Measurements from ENCODE around the gene CLMP. TPM values are rescaled to one million over a fixed set of nuclear protein-coding genes. Genes with fewer than 3 reads are reported as not detected.

The CLMP gene
- total and polyA plus RNA-seq, 4 donors = 0.12 to 1.3 (median 0.35) TPM

GRCh38 chr11:123169821-123170220, 25.2 kb downstream of the CLMP start (continued):
- TF ChIP-seq REST (IDR thresholded peaks at IDR 0.05) = no peak
- TF ChIP-seq JUND (IDR thresholded peaks at IDR 0.05) = no peak
- TF ChIP-seq NR2F2 (IDR thresholded peaks at IDR 0.05) = no peak
- no peak for TF ChIP-seq EGR1 (IDR thresholded peaks at IDR 0.05; ENCODE audit: low read depth in 2 of 2)
- TF ChIP-seq GABPA (IDR thresholded peaks at IDR 0.05 in 1 of 2, conservative IDR thresholded peaks at IDR 0.05 in 1 of 2) = no peak

- no peaks in the 10 kb centered on the region for H3K9me3 ChIP-seq (ENCODE audit: control insufficient read depth in 4 of 4, low read length in 3 of 4)
- no peaks in the 10 kb centered on the region for H3K27me3 ChIP-seq (ENCODE audit: control insufficient read depth in 4 of 4, insufficient read depth in 4 of 4, low read length in 3 of 4)
- no peaks in the 10 kb centered on the region for H3K4me1 ChIP-seq (ENCODE audit: control insufficient read depth in 4 of 4, insufficient read depth in 4 of 4, low read length in 3 of 4)
- WGBS = 91% methylated on average over 3 of the region's 3 CpGs
- no peak for DNase-seq (ENCODE audit: low spot score)
- no peak overlapping the region for H3K4me3 ChIP-seq (ENCODE audit: low read depth in 1 of 3, low read length in 3 of 3)
- no peak overlapping the region for H3K27ac ChIP-seq (ENCODE audit: low read depth in 1 of 2, low read length in 2 of 2)
- H3K9ac ChIP-seq (ENCODE audit: low read depth in 1 of 2, low read length in 2 of 2) = no peak overlapping the region
- H3K36me3 ChIP-seq (ENCODE audit: control insufficient read depth in 4 of 4, insufficient read depth in 3 of 4, low read depth in 1 of 4, low read length in 3 of 4) = no peaks in the 10 kb centered on the region
- TF ChIP-seq HNF4A (conservative IDR thresholded peaks at IDR 0.05) = no peak
- TF ChIP-seq TAF1 (conservative IDR thresholded peaks at IDR 0.05) = no peak
- no peak for TF ChIP-seq YY1 (IDR thresholded peaks at IDR 0.05)
- no peak for TF ChIP-seq SP1 (IDR thresholded peaks at IDR 0.05)
- no peak for TF ChIP-seq EGR1 (IDR thresholded peaks at IDR 0.05; ENCODE audit: low read depth in 2 of 2)
- TF ChIP-seq GABPA (IDR thresholded peaks at IDR 0.05 in 1 of 2, conservative IDR thresholded peaks at IDR 0.05 in 1 of 2) = no peak
- TF ChIP-seq NR2F2 (IDR thresholded peaks at IDR 0.05) = no peak
- TF ChIP-seq ZBTB33 (IDR thresholded peaks at IDR 0.05) = no peak
- TF ChIP-seq CTCF (IDR thresholded peaks at IDR 0.05; ENCODE audit: low read depth, low read length, missing input control) = no peak
- no peak for TF ChIP-seq RXRA (IDR thresholded peaks at IDR 0.05)
- no peak for TF ChIP-seq FOXA1 (IDR thresholded peaks at IDR 0.05)
- no peak for TF ChIP-seq RAD21 (IDR thresholded peaks at IDR 0.05)
- TF ChIP-seq MAX (IDR thresholded peaks at IDR 0.05) = no peak
- no peak for TF ChIP-seq FOXA2 (IDR thresholded peaks at IDR 0.05)
- TF ChIP-seq JUND (IDR thresholded peaks at IDR 0.05) = no peak
- TF ChIP-seq ATF3 (IDR thresholded peaks at IDR 0.05) = no peak
- TF ChIP-seq REST (IDR thresholded peaks at IDR 0.05) = no peak
- TF ChIP-seq HNF4G (IDR thresholded peaks at IDR 0.05) = no peak
These were observed 26.0 kb downstream of the CLMP start for GRCh38 chr11:123168955-123169484.
